DOHH2 (cell line): Measurements from ENCODE around the gene SUPT3H.

Source experiments
- H3F3A ChIP-seq: fragments of 200-600 bp; sonication (generic), shearing (Covaris generic); 2 replicates; pipeline ENCODE4 v1.6.0; 2016; ENCODE audit warnings: antibody characterized with exemption, mild to moderate bottlenecking; ENCODE audit not compliant: control insufficient read depth, insufficient read depth
- H3K27ac ChIP-seq: fragments of 200-600 bp; sonication (generic); 2 replicates; pipeline ENCODE4 v1.5.1; 2014; ENCODE audit warnings: low read depth, mild to moderate bottlenecking, low read length, moderate library complexity
- H3K27me3 ChIP-seq: fragments of 200-600 bp; sonication (generic); 2 replicates; pipeline ENCODE4 v1.6.1; 2014; ENCODE audit warnings: mild to moderate bottlenecking, low read length, mixed read lengths; ENCODE audit not compliant: control insufficient read depth
- H3K36me3 ChIP-seq: fragments of 200-600 bp; sonication (generic); 2 replicates; pipeline ENCODE4 v1.6.1; 2014; ENCODE audit warnings: mild to moderate bottlenecking, low read length, moderate library complexity, mixed read lengths; ENCODE audit not compliant: control insufficient read depth
- H3K4me1 ChIP-seq: fragments of 200-600 bp; sonication (generic); 2 replicates; pipeline ENCODE4 v1.6.1; 2014; ENCODE audit warnings: mild to moderate bottlenecking, low read length, mixed read lengths; ENCODE audit not compliant: control insufficient read depth
- H3K4me2 ChIP-seq: fragments of 200-600 bp; sonication (generic); 2 replicates; pipeline ENCODE4 v1.6.0; 2014; ENCODE audit warnings: mild to moderate bottlenecking, low read length, moderate library complexity
- H3K4me3 ChIP-seq: fragments of 200-600 bp; sonication (generic); 2 replicates; pipeline ENCODE4 v1.5.1; 2014; ENCODE audit warnings: mild to moderate bottlenecking, low read length, mixed read lengths
- H3K79me2 ChIP-seq: fragments of 200-600 bp; sonication (generic); 2 replicates; pipeline ENCODE4 v1.6.1; 2014; ENCODE audit warnings: mild to moderate bottlenecking, low read length, mixed read lengths; ENCODE audit not compliant: control insufficient read depth
- H3K9me2 ChIP-seq: fragments of 200-600 bp; sonication (generic); replicated peaks from 2 replicates; pipeline ENCODE4 v1.6.1; 2014; ENCODE audit warnings: mild to moderate bottlenecking, low read length, mixed read lengths; ENCODE audit not compliant: control insufficient read depth
- H3K9me3 ChIP-seq: fragments of 200-600 bp; sonication (generic); 2 replicates; pipeline ENCODE4 v1.6.1; 2014; ENCODE audit warnings: antibody characterized with exemption, low read length, mixed read lengths; ENCODE audit not compliant: control insufficient read depth, insufficient read depth
- H4K20me1 ChIP-seq: fragments of 200-600 bp; sonication (generic); 2 replicates; pipeline ENCODE4 v1.6.0; 2014; ENCODE audit warnings: low read depth, mild to moderate bottlenecking, antibody characterized with exemption, low read length, moderate library complexity; ENCODE audit not compliant: control insufficient read depth, insufficient read depth
- EZH2phosphoT487 ChIP-seq: fragments of 200-600 bp; sonication (generic); IDR thresholded peaks from 2 replicates; pipeline ENCODE4 v1.6.1; 2017; ENCODE audit warnings: borderline replicate concordance, mild to moderate bottlenecking, antibody characterized with exemption, low read length, moderate library complexity, mixed read lengths
- TF ChIP-seq, protein P1 (sequence below): fragments of 200-600 bp; sonication (generic); IDR thresholded peaks from one replicate; pipeline ENCODE4 v1.5.1; 2014; ENCODE audit warnings: antibody characterized with exemption, mild to moderate bottlenecking, low read depth, low read length; ENCODE audit not compliant: poor library complexity, severe bottlenecking

Gene SUPT3H

GRCh38 chr6:44923444-44923843, 454.3 kb downstream of the SUPT3H start:
- Histone ChIP-seq H3K27ac (no peak overlapping the region), H3F3A (no peaks in the 10 kb centered on the region), H4K20me1 (no peaks in the 10 kb centered on the region), H3K27me3 (no peaks in the 10 kb centered on the region), H3K4me3 (no peak overlapping the region), H3K4me2 (no peak overlapping the region), H3K4me1 (no peaks in the 10 kb centered on the region), H3K79me2 (no peaks in the 10 kb centered on the region), H3K36me3 (no peaks in the 10 kb centered on the region), H3K9me2 (no peaks in the 10 kb centered on the region), H3K9me3 (no peaks in the 10 kb centered on the region)
- TF ChIP-seq, protein P1, sequence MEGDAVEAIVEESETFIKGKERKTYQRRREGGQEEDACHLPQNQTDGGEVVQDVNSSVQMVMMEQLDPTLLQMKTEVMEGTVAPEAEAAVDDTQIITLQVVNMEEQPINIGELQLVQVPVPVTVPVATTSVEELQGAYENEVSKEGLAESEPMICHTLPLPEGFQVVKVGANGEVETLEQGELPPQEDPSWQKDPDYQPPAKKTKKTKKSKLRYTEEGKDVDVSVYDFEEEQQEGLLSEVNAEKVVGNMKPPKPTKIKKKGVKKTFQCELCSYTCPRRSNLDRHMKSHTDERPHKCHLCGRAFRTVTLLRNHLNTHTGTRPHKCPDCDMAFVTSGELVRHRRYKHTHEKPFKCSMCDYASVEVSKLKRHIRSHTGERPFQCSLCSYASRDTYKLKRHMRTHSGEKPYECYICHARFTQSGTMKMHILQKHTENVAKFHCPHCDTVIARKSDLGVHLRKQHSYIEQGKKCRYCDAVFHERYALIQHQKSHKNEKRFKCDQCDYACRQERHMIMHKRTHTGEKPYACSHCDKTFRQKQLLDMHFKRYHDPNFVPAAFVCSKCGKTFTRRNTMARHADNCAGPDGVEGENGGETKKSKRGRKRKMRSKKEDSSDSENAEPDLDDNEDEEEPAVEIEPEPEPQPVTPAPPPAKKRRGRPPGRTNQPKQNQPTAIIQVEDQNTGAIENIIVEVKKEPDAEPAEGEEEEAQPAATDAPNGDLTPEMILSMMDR, result no peak
- no peak for TF ChIP-seq EZH2phosphoT487

- H3K27ac ChIP-seq, result no peak overlapping the region
- H3K9me2 ChIP-seq, result no peaks in the 10 kb centered on the region
- no peaks in the 10 kb centered on the region for H3K4me1 ChIP-seq
- H3K9me3 ChIP-seq, result no peaks in the 10 kb centered on the region
- no peak for TF ChIP-seq EZH2phosphoT487
- TF ChIP-seq, protein P1, result no peak
- H3F3A ChIP-seq, result no peaks in the 10 kb centered on the region
- H3K36me3 ChIP-seq, result no peaks in the 10 kb centered on the region
- no peaks in the 10 kb centered on the region for H4K20me1 ChIP-seq
- no peaks in the 10 kb centered on the region for H3K27me3 ChIP-seq
- H3K4me2 ChIP-seq, result no peak overlapping the region
- H3K4me3 ChIP-seq, result no peak overlapping the region
- no peaks in the 10 kb centered on the region for H3K79me2 ChIP-seq
Observed at GRCh38 chr6:44921798-44922197, 455.9 kb downstream of the SUPT3H start.

DNA sequence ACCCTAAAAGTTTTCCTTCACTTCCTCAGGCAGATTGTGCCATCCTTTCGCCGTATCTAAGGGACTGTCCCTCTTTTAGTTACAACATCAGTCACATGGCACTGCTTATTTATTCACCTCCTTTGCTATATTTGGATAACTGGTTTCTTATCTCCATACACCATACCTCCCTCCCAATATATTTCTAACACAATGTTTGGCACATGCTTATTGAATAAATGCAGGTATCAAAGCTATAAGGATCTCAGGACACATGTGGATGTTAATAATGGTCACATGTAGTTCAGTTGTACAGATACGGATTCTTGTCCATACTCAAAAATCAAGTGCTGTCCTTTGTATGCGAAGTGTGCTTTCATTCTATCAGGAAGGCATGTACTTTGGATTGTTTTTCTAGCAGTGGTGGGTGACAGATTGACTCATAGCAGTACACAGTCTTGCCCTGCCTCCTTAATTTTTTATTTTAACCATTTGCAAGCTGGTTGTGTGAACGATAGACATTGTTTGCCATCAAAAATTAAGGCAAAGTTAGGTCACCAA, 456.7 kb downstream of the SUPT3H start:
- Histone ChIP-seq H3K4me2 (no peak overlapping the region), H3K9me2 (no peaks in the 10 kb centered on the region), H3K27me3 (no peaks in the 10 kb centered on the region), H3K9me3 (no peaks in the 10 kb centered on the region), H3K36me3 (no peaks in the 10 kb centered on the region), H3K4me3 (no peak overlapping the region), H3F3A (no peaks in the 10 kb centered on the region), H3K27ac (no peak overlapping the region), H4K20me1 (no peaks in the 10 kb centered on the region), H3K4me1 (no peaks in the 10 kb centered on the region), H3K79me2 (no peaks in the 10 kb centered on the region)
- TF ChIP-seq, protein P1, result no peak
- TF ChIP-seq EZH2phosphoT487, result no peak
